GM12891 (cell line): ENCODE measurements around the gene ATF3.

Source experiments
- POLR2A ChIP-seq: IDR thresholded peaks from 2 replicates; pipeline ENCODE4 v1.6.1; 2011; ENCODE audit warnings: low read depth, low read length, control low read depth
- POLR2AphosphoS5 ChIP-seq: IDR thresholded peaks from 2 replicates; pipeline ENCODE4 v1.6.1; 2011; ENCODE audit warnings: low read depth, low read length, control low read depth
- TAF1 ChIP-seq: IDR thresholded peaks from 2 replicates; pipeline ENCODE4 v1.6.1; 2011; ENCODE audit warnings: low read depth, low read length, control low read depth

DNA sequence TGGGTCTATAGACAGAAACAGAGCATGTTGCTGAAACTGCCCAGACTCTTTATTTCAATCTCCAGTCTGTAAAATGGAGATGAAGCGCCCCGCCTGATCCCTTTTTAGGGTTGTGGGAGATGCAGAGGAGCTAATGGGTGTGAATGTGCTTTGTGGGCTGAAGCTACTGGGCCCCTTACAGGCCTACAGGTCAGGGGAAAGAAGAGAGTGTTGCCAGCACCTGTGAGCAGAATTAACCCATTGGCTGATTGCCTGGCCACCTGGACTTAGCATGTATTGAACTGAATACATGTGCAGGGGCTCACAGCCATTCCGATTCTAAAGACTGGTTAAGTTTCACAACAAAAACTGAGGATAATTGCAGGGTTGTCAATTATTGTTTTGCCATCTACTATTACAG, 13.9 kb upstream of the ATF3 start:
- TF ChIP-seq POLR2A (no peak), TAF1 (no peak), POLR2AphosphoS5 (no peak)
